ENCODE measurements around the gene KRT27. TPM values are rescaled to one million over a fixed set of nuclear protein-coding genes. Genes with fewer than 3 reads are reported as not detected.

KRT27 gene
- total and polyA plus RNA-seq, 11 donors: not detected

GRCh38 chr17:40738553-40738952 lies 43.8 kb downstream of the KRT27 start:
- H3K36me3 ChIP-seq: no peaks in the 10 kb centered on the region
- no peak overlapping the region for H3K4me3 ChIP-seq
- DNase-seq (no peak), ATAC-seq (no peak)
- no peaks in the 10 kb centered on the region for H3K4me1 ChIP-seq
- no peak overlapping the region for H3K27ac ChIP-seq
- no peak for TF ChIP-seq CTCF (IDR thresholded peaks at IDR 0.05)
- TF ChIP-seq POLR2A (IDR thresholded peaks at IDR 0.05): no peak
- H3K9me3 ChIP-seq: peaks cover 0 to 18% (median 4%) of the 10 kb centered on the region in 12 donors
- H3K27me3 ChIP-seq: peaks cover 0 to 12% (median 0%) of the 10 kb centered on the region in 9 donors
- 50 to 56% (median 53%) methylated on average over 4 of the region's 4 CpGs for WGBS, 4 donors
- intact Hi-C loops (cut with DNase I): no loop called here

- Histone ChIP-seq H3K27ac (no peak overlapping the region), H3K4me1 (no peaks in the 10 kb centered on the region), H3K9me3 (no peaks in the 10 kb centered on the region), H3K4me3 (no peak overlapping the region), H3K36me3 (no peaks in the 10 kb centered on the region), H3K27me3 (peaks cover 0 to 8% (median 0%) of the 10 kb centered on the region in 9 donors)
- no peak for ATAC-seq
- TF ChIP-seq POLR2A (IDR thresholded peaks at IDR 0.05) (no peak), CTCF (IDR thresholded peaks at IDR 0.05) (no peak)
- DNase-seq: no peak
- WGBS, 4 donors: 77 to 91% (median 79%) methylated on average over 1 of the region's 1 CpG
- intact Hi-C loops (cut with DNase I): no loop called here
Observed at GRCh38 chr17:40735016-40735415, 47.3 kb downstream of the KRT27 start.

- ATAC-seq: no peak
- intact Hi-C loops (cut with DNase I): no loop called here
- 83 to 90% (median 86%) methylated on average over 6 of the region's 6 CpGs for WGBS, 4 donors
- DNase-seq: no peak
- TF ChIP-seq CTCF (IDR thresholded peaks at IDR 0.05) (no peak), POLR2A (IDR thresholded peaks at IDR 0.05) (no peak)
- Histone ChIP-seq H3K27ac (no peak overlapping the region), H3K9me3 (no peaks in the 10 kb centered on the region), H3K4me3 (no peak overlapping the region), H3K27me3 (peaks cover 0 to 8% (median 0%) of the 10 kb centered on the region in 9 donors), H3K36me3 (no peaks in the 10 kb centered on the region), H3K4me1 (no peaks in the 10 kb centered on the region)
Observed at GRCh38 chr17:40734018-40734417, 48.3 kb downstream of the KRT27 start.

- no peaks in the 10 kb centered on the region for H3K9me3 ChIP-seq
- H3K4me1 ChIP-seq: no peaks in the 10 kb centered on the region
- no peak for ATAC-seq
- DNase-seq: no peak
- no peak overlapping the region for H3K27ac ChIP-seq
- 64 to 80% (median 70%) methylated on average over 1 of the region's 1 CpG for WGBS, 4 donors
- H3K27me3 ChIP-seq: peaks cover 0 to 8% (median 0%) of the 10 kb centered on the region in 9 donors
- no peaks in the 10 kb centered on the region for H3K36me3 ChIP-seq
- intact Hi-C loops (cut with DNase I): no loop called here
- TF ChIP-seq POLR2A (IDR thresholded peaks at IDR 0.05) (no peak), CTCF (IDR thresholded peaks at IDR 0.05) (no peak)
- H3K4me3 ChIP-seq: no peak overlapping the region
Observed at GRCh38 chr17:40730970-40731369, 51.4 kb downstream of the KRT27 start.
